Liver (tissue), 9 donors: ENCODE measurements around the gene TMEM263. TPM values are rescaled to one million over a fixed set of nuclear protein-coding genes. Genes with fewer than 3 reads are reported as not detected.

Experiments used
- DNase-seq: peaks from one replicate; pipeline ENCODE4 v3.0.0-alpha.2; 2017; ENCODE audit warnings: low spot score
- H3K27ac ChIP-seq, 2 donors: one replicate each; pipeline ENCODE4 v1.7.0; 2013; ENCODE audit warnings: inconsistent platforms in 2 of 2, low read length in 2 of 2, control low read depth in 1 of 2, low read depth in 1 of 2, mild to moderate bottlenecking in 1 of 2
- H3K27me3 ChIP-seq, 4 donors: one replicate each; pipeline versions ENCODE4 v1.6.1 to v1.7.0; 2013; ENCODE audit warnings: low read length in 3 of 4, inconsistent platforms in 1 of 4, mild to moderate bottlenecking in 1 of 4, moderate library complexity in 1 of 4; ENCODE audit not compliant: control insufficient read depth in 4 of 4, insufficient read depth in 4 of 4
- H3K36me3 ChIP-seq, 4 donors: one replicate each; pipeline versions ENCODE4 v1.6.1 to v1.7.0; 2013; ENCODE audit warnings: low read length in 3 of 4, mild to moderate bottlenecking in 3 of 4, low read depth in 1 of 4, moderate library complexity in 1 of 4; ENCODE audit not compliant: control insufficient read depth in 4 of 4, insufficient read depth in 3 of 4
- H3K4me1 ChIP-seq, 4 donors: one replicate each; pipeline versions ENCODE4 v1.6.1 to v1.7.0; 2013; ENCODE audit warnings: low read length in 3 of 4, mild to moderate bottlenecking in 3 of 4, moderate library complexity in 1 of 4; ENCODE audit not compliant: control insufficient read depth in 4 of 4, insufficient read depth in 4 of 4
- H3K4me3 ChIP-seq, 3 donors: one replicate each; pipeline versions ENCODE4 v1.6.1 to v1.7.0; 2013; ENCODE audit warnings: low read length in 3 of 3, control low read depth in 1 of 3, low read depth in 1 of 3, mild to moderate bottlenecking in 1 of 3
- H3K9ac ChIP-seq, 2 donors: one replicate each; pipeline ENCODE4 v1.7.0; 2013; ENCODE audit warnings: low read length in 2 of 2, mild to moderate bottlenecking in 2 of 2, moderate library complexity in 2 of 2, control low read depth in 1 of 2, low read depth in 1 of 2
- H3K9me3 ChIP-seq, 4 donors: one replicate each; pipeline versions ENCODE4 v1.6.1 to v1.7.0; 2013; ENCODE audit warnings: low read length in 3 of 4; ENCODE audit not compliant: control insufficient read depth in 4 of 4
- ATF3 ChIP-seq: IDR thresholded peaks from 2 replicates; pipeline ENCODE4 v1.6.1; 2016; ENCODE audit warnings: antibody characterized with exemption
- EGR1 ChIP-seq, 2 donors: IDR thresholded peaks; 2 replicates each; pipeline ENCODE4 v1.6.1; 2016 to 2018; ENCODE audit warnings: antibody characterized with exemption in 2 of 2, low read depth in 2 of 2
- FOXA1 ChIP-seq: IDR thresholded peaks from 2 replicates; pipeline ENCODE4 v1.6.1; 2016; ENCODE audit warnings: antibody characterized with exemption
- FOXA2 ChIP-seq: IDR thresholded peaks from 2 replicates; pipeline ENCODE4 v1.6.1; 2016; ENCODE audit warnings: antibody characterized with exemption
- GABPA ChIP-seq, 2 donors: IDR thresholded peaks in 1 of 2; conservative IDR thresholded peaks in 1 of 2; 2 replicates each; pipeline ENCODE4 v1.6.1; 2016; ENCODE audit warnings: antibody characterized with exemption in 2 of 2, mild to moderate bottlenecking in 1 of 2, moderate library complexity in 1 of 2
- HNF4A ChIP-seq, 2 donors: conservative IDR thresholded peaks; 2 replicates each; pipeline ENCODE4 v1.6.1; 2016; ENCODE audit warnings: antibody characterized with exemption in 2 of 2, mild to moderate bottlenecking in 2 of 2
- HNF4G ChIP-seq: IDR thresholded peaks from 2 replicates; pipeline ENCODE4 v1.6.1; 2016; ENCODE audit warnings: antibody characterized with exemption
- JUND ChIP-seq, 2 donors: IDR thresholded peaks; 2 replicates each; pipeline ENCODE4 v1.6.1; 2016; ENCODE audit warnings: antibody characterized with exemption in 2 of 2
- NR2F2 ChIP-seq: IDR thresholded peaks from 2 replicates; pipeline ENCODE4 v1.6.1; 2016; ENCODE audit warnings: antibody characterized with exemption
- RAD21 ChIP-seq, 2 donors: IDR thresholded peaks; 2 replicates each; pipeline ENCODE4 v1.6.1; 2016; ENCODE audit warnings: antibody characterized with exemption in 2 of 2, mild to moderate bottlenecking in 2 of 2
- RXRA ChIP-seq, 2 donors: IDR thresholded peaks; 2 replicates each; pipeline ENCODE4 v1.6.1; 2017 to 2018; ENCODE audit warnings: antibody characterized with exemption in 2 of 2, mild to moderate bottlenecking in 1 of 2
- SP1 ChIP-seq: IDR thresholded peaks from 2 replicates; pipeline ENCODE4 v1.6.1; 2018; ENCODE audit warnings: antibody characterized with exemption, mild to moderate bottlenecking
- YY1 ChIP-seq: IDR thresholded peaks from 2 replicates; pipeline ENCODE4 v1.6.1; 2016; ENCODE audit warnings: antibody characterized with exemption, mild to moderate bottlenecking
- ZBTB33 ChIP-seq: IDR thresholded peaks from 2 replicates; pipeline ENCODE4 v1.6.1; 2016; ENCODE audit warnings: antibody characterized with exemption
- WGBS: extraction: QIAGEN DNeasy Blood & Tissue Kit; methylation state at CpG from one replicate; pipeline ENCODE4 v1.1.7; 2013; 5-methylcytosine and 5-hydroxymethylcytosine counted together
- polyA plus RNA-seq, 2 donors: library from polyadenylated mRNA; stranded (reverse) in 1 of 2; unstranded in 1 of 2; fragments of 200-250 nt in 1 of 2; fragments of >200 nt in 1 of 2; fragmentation: Nextera tagmentation in 1 of 2; extraction: Ambion mirVana in 1 of 2; gene quantifications; one replicate each; pipeline versions ENCODE4 v1.2.1 to v1.2.3, GENCODE V29; 2013 to 2015
- total RNA-seq, 2 donors: library from RNA; depleted of rRNA; stranded (reverse); fragments of >200 nt; gene quantifications; one replicate each; pipeline ENCODE4 v1.2.3, GENCODE V29; 2014
- TF ChIP-seq, protein P1 (sequence below): fragments of 150-350 bp; IDR thresholded peaks from 2 replicates; pipeline ENCODE4 v1.5.1; 2017; ENCODE audit warnings: improper control_type of control experiment, low read depth, low read length; ENCODE audit not compliant: missing input control
- TF ChIP-seq, protein P2 (sequence below): IDR thresholded peaks from 2 replicates; pipeline ENCODE4 v1.6.1; 2016; ENCODE audit warnings: antibody characterized with exemption, mild to moderate bottlenecking
- TF ChIP-seq, protein P3 (sequence below): IDR thresholded peaks from 2 replicates; pipeline ENCODE4 v1.6.1; 2016; ENCODE audit warnings: antibody characterized with exemption
- donor health status: healthy.
- donor health status: healthy.
- donor health status: healthy.
- donor health status: healthy.
- donor health status: healthy.

TMEM263 gene
- total and polyA plus RNA-seq, 4 donors = 21.4 to 38.0 (median 21.9) TPM

DNA sequence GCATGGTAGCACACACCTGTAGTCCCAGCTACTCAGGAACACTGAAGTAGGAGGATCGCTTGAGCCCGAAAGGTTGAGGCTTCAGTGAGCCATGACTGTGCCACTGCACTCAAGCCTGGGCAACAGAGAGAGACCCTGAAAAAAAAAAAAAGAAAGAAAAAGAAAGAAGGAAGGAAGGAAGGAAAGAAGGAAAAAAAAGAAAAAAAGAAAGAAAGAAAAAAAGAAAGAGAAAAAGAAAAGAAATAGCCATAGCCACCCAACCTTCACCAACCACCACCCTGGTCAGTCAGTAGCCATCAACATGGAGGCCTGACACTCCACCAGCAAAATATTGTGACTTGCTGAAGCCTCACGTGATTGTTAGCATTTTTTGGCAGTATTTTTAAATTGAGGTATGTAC is 21.4 kb upstream of the TMEM263 start:
- TF ChIP-seq RAD21 (IDR thresholded peaks at IDR 0.05) (no peak), NR2F2 (no peak), YY1 (no peak), EGR1 (IDR thresholded peaks at IDR 0.05; ENCODE audit: low read depth in 2 of 2) (no peak), FOXA1 (no peak), ZBTB33 (no peak), HNF4G (no peak), HNF4A (conservative IDR thresholded peaks at IDR 0.05) (no peak), JUND (IDR thresholded peaks at IDR 0.05) (no peak), RXRA (IDR thresholded peaks at IDR 0.05) (no peak), GABPA (IDR thresholded peaks at IDR 0.05 in 1 of 2, conservative IDR thresholded peaks at IDR 0.05 in 1 of 2) (no peak), FOXA2 (no peak), ATF3 (no peak), SP1 (no peak)
- TF ChIP-seq, protein P1, sequence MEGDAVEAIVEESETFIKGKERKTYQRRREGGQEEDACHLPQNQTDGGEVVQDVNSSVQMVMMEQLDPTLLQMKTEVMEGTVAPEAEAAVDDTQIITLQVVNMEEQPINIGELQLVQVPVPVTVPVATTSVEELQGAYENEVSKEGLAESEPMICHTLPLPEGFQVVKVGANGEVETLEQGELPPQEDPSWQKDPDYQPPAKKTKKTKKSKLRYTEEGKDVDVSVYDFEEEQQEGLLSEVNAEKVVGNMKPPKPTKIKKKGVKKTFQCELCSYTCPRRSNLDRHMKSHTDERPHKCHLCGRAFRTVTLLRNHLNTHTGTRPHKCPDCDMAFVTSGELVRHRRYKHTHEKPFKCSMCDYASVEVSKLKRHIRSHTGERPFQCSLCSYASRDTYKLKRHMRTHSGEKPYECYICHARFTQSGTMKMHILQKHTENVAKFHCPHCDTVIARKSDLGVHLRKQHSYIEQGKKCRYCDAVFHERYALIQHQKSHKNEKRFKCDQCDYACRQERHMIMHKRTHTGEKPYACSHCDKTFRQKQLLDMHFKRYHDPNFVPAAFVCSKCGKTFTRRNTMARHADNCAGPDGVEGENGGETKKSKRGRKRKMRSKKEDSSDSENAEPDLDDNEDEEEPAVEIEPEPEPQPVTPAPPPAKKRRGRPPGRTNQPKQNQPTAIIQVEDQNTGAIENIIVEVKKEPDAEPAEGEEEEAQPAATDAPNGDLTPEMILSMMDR = no peak
- TF ChIP-seq, protein P2, sequence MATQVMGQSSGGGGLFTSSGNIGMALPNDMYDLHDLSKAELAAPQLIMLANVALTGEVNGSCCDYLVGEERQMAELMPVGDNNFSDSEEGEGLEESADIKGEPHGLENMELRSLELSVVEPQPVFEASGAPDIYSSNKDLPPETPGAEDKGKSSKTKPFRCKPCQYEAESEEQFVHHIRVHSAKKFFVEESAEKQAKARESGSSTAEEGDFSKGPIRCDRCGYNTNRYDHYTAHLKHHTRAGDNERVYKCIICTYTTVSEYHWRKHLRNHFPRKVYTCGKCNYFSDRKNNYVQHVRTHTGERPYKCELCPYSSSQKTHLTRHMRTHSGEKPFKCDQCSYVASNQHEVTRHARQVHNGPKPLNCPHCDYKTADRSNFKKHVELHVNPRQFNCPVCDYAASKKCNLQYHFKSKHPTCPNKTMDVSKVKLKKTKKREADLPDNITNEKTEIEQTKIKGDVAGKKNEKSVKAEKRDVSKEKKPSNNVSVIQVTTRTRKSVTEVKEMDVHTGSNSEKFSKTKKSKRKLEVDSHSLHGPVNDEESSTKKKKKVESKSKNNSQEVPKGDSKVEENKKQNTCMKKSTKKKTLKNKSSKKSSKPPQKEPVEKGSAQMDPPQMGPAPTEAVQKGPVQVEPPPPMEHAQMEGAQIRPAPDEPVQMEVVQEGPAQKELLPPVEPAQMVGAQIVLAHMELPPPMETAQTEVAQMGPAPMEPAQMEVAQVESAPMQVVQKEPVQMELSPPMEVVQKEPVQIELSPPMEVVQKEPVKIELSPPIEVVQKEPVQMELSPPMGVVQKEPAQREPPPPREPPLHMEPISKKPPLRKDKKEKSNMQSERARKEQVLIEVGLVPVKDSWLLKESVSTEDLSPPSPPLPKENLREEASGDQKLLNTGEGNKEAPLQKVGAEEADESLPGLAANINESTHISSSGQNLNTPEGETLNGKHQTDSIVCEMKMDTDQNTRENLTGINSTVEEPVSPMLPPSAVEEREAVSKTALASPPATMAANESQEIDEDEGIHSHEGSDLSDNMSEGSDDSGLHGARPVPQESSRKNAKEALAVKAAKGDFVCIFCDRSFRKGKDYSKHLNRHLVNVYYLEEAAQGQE = no peak
- TF ChIP-seq, protein P3, sequence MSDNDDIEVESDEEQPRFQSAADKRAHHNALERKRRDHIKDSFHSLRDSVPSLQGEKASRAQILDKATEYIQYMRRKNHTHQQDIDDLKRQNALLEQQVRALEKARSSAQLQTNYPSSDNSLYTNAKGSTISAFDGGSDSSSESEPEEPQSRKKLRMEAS = no peak
- no peaks in the 10 kb centered on the region for H3K36me3 ChIP-seq
- H3K9me3 ChIP-seq = no peaks in the 10 kb centered on the region
- no peak overlapping the region for H3K4me3 ChIP-seq
- DNase-seq = no peak
- no peaks in the 10 kb centered on the region for H3K4me1 ChIP-seq
- H3K27ac ChIP-seq = no peak overlapping the region
- 88% methylated on average over 3 of the region's 3 CpGs for WGBS
- no peaks in the 10 kb centered on the region for H3K27me3 ChIP-seq
- H3K9ac ChIP-seq = no peak overlapping the region
